ENCODE data around the gene PICALM. TPM values are rescaled to one million over a fixed set of nuclear protein-coding genes. Genes with fewer than 3 reads are reported as not detected.
"Not testable (repeated sequence)": the region's sequence is repeated elsewhere in the genome, so short reads cannot be mapped to it uniquely, and the experiment has no call there.

PICALM gene
- total RNA-seq, 1 donor from 2014 or later = 111 TPM

DNA sequence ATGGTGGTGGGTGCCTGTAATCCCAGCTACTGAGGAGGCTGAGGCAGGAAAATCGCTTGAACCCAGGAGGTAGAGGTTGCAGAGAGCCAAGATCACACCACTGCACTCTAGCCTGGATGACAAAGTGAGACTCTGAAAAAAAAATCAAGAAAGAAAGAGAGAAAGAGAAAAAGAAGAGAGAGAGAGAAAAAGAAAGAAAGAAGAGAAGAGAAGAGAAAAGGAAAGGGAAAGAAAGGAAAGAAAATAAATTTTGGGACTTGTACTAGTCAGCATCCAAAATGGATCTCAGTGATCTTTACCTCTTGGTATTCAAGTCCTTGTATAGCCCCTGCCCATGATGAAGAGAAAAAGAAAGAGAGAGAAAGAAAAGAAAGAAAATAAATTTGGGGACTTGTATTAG is 22.2 kb upstream of the PICALM start:
- Mint-ChIP-seq H3K27ac (ENCODE audit: unreplicated experiment) (no peak overlapping the region), H3K4me3 (no peak overlapping the region), H3K9me3 (no peaks in the 10 kb centered on the region), H3K36me3 (ENCODE audit: low read depth) (no peaks in the 10 kb centered on the region), H3K27me3 (ENCODE audit: low read depth) (no peaks in the 10 kb centered on the region), H3K4me1 (no peaks in the 10 kb centered on the region)
- TF ChIP-seq, protein P1, sequence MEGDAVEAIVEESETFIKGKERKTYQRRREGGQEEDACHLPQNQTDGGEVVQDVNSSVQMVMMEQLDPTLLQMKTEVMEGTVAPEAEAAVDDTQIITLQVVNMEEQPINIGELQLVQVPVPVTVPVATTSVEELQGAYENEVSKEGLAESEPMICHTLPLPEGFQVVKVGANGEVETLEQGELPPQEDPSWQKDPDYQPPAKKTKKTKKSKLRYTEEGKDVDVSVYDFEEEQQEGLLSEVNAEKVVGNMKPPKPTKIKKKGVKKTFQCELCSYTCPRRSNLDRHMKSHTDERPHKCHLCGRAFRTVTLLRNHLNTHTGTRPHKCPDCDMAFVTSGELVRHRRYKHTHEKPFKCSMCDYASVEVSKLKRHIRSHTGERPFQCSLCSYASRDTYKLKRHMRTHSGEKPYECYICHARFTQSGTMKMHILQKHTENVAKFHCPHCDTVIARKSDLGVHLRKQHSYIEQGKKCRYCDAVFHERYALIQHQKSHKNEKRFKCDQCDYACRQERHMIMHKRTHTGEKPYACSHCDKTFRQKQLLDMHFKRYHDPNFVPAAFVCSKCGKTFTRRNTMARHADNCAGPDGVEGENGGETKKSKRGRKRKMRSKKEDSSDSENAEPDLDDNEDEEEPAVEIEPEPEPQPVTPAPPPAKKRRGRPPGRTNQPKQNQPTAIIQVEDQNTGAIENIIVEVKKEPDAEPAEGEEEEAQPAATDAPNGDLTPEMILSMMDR (conservative IDR thresholded peaks at IDR 0.05) = no peak
- DNase-seq (ENCODE audit: low read depth, low spot score) = no peak

GRCh38 chr11:86089659-86090058 is 20.8 kb upstream of the PICALM start:
- TF ChIP-seq, protein P1 (conservative IDR thresholded peaks at IDR 0.05) = no peak
- Mint-ChIP-seq H3K27me3 (ENCODE audit: low read depth) (no peaks in the 10 kb centered on the region), H3K36me3 (ENCODE audit: low read depth) (no peaks in the 10 kb centered on the region), H3K27ac (ENCODE audit: unreplicated experiment) (no peak overlapping the region), H3K4me3 (no peak overlapping the region), H3K4me1 (no peaks in the 10 kb centered on the region), H3K9me3 (no peaks in the 10 kb centered on the region)
- no peak for DNase-seq (ENCODE audit: low read depth, low spot score)

GRCh38 chr11:86087688-86088087 is 18.8 kb upstream of the PICALM start:
- not testable (repeated sequence) for H3K9me3 Mint-ChIP-seq; H3K27ac Mint-ChIP-seq (ENCODE audit: unreplicated experiment); H3K4me1 Mint-ChIP-seq; DNase-seq (ENCODE audit: low read depth, low spot score); H3K36me3 Mint-ChIP-seq (ENCODE audit: low read depth); H3K27me3 Mint-ChIP-seq (ENCODE audit: low read depth); H3K4me3 Mint-ChIP-seq

- H3K9me3 Mint-ChIP-seq = no peaks in the 10 kb centered on the region
- H3K4me3 Mint-ChIP-seq = no peak overlapping the region
- TF ChIP-seq, protein P1 (conservative IDR thresholded peaks at IDR 0.05) = no peak
- no peak for DNase-seq (ENCODE audit: low read depth, low spot score)
- no peak overlapping the region for H3K27ac Mint-ChIP-seq (ENCODE audit: unreplicated experiment)
- no peaks in the 10 kb centered on the region for H3K36me3 Mint-ChIP-seq (ENCODE audit: low read depth)
- H3K4me1 Mint-ChIP-seq = no peaks in the 10 kb centered on the region
- H3K27me3 Mint-ChIP-seq (ENCODE audit: low read depth) = no peaks in the 10 kb centered on the region
These were observed 18.4 kb upstream of the PICALM start for GRCh38 chr11:86087256-86087655.

DNA sequence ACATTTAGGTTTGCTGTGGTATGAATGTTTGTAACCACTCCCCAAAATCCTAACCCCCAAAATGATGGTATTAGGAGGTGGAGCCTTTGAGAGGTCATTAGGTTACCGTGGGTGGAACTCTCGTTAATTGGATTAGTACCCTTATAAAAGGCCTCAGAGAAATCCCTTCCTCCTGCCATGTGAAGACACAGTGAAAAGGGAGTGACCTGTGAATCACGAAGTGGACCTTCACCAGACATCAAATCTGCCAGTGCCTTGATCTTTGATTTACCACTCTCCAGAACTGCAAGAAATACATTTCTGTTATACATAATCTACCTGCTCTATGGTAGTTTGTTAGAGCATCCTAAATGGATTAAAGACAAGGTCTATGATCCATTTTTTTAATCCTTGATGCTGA is 12.6 kb upstream of the PICALM start:
- no peak for DNase-seq (ENCODE audit: low read depth, low spot score)
- no peak overlapping the region for H3K27ac Mint-ChIP-seq (ENCODE audit: unreplicated experiment)
- no peaks in the 10 kb centered on the region for H3K4me1 Mint-ChIP-seq
- no peaks in the 10 kb centered on the region for H3K9me3 Mint-ChIP-seq
- no peaks in the 10 kb centered on the region for H3K36me3 Mint-ChIP-seq (ENCODE audit: low read depth)
- H3K4me3 Mint-ChIP-seq = no peak overlapping the region
- TF ChIP-seq, protein P1 (conservative IDR thresholded peaks at IDR 0.05) = no peak
- no peaks in the 10 kb centered on the region for H3K27me3 Mint-ChIP-seq (ENCODE audit: low read depth)

GRCh38 chr11:86079421-86079820 is 10.5 kb upstream of the PICALM start:
- no peak for DNase-seq (ENCODE audit: low read depth, low spot score)
- Mint-ChIP-seq H3K27me3 (ENCODE audit: low read depth) (no peaks in the 10 kb centered on the region), H3K4me3 (no peak overlapping the region), H3K27ac (ENCODE audit: unreplicated experiment) (no peak overlapping the region), H3K36me3 (ENCODE audit: low read depth) (no peaks in the 10 kb centered on the region), H3K4me1 (no peaks in the 10 kb centered on the region), H3K9me3 (no peaks in the 10 kb centered on the region)
- TF ChIP-seq, protein P1 (conservative IDR thresholded peaks at IDR 0.05) = no peak
